ENCODE data around the gene CTTN.

Gene CTTN

DNA sequence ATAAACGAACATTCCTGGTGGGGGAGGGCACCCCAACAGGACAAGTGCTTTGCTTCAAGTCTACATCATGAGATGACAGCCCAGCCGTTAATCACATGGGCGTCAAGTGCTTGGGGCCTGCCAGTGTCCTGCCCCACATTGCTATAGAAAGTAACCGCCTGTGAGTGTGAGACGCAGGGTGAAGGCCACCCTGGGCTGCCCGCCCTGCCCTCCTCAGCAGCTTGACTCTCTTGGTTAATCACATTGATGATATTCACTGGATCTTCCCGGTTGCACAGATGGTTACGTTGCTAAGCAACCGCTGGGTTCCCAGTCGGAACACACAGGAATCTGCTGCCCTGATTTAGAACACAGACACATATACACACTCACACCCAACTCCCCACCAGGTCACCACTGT, 79.3 kb downstream of the CTTN start:
- DNase-seq, result peak; percentile 22

GRCh38 chr11:70478166-70478890, 80.0 kb downstream of the CTTN start:
- no peak for DNase-seq

DNA sequence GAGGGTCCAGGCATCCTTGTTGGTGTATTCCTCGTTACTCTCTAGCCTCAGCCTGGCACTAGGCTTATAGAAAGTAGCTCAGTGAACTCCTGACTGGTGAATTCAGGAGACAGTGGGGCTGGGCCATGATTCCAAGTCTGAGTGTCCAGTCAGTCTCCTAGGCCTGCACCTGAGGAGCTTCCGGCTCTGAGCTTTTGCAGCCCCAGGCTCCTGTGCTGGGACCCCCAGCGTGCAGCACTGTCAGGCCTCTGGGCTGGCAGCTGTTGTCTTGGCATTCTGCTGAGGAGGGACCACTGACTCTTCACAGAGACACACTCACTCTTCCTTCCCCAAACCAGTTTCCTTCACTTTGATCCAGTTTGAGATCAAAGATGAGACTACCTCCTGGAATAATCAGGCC, 82.4 kb downstream of the CTTN start:
- DNase-seq, result no peak

DNA sequence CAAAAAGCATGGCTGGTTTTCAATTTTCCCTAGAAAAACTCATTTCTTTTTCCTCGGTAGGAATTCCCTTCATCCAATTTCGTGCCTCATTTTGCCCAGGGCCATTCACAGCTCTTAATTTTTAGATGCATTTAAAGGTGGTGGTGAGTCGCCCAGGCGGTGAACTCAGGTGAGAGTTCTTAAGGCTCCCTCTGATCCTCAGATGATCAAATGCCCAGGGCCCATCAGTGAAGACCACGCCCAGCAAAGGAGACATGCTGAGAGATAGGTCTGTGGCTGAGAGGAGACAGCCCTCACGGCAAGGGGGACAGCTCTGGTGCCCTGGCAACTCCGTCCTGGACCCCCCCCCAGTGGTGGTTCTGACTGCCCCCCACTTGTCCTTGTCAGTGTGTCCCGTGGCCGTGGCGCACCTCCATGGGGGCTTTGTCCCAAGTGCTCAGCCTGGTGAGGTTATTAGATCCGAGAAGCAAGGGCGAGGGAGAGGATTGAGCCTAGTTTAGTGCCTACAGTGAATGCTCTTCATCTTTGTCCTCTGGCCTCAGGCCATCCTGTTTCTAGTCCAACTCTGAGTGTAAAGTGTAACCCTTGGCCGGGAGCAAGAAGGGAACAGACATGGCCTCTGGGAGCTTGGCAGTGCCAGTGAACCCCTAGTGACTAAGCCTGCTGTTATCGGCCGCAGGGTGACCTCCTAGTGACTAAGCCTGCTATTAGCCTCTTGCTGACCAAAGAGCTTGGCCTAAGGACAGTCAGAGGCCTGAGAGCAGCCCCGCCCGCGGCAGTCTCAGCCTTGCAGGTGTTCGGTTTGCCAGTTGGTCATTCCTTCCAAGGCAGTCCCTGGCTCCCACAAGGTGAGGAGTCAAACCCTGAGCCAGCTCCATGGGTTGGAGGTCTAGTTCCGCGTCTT, 83.5 kb downstream of the CTTN start:
- DNase-seq, result no peak

GRCh38 chr11:70482529-70482917, 84.2 kb downstream of the CTTN start:
- DNase-seq, result no peak

DNA sequence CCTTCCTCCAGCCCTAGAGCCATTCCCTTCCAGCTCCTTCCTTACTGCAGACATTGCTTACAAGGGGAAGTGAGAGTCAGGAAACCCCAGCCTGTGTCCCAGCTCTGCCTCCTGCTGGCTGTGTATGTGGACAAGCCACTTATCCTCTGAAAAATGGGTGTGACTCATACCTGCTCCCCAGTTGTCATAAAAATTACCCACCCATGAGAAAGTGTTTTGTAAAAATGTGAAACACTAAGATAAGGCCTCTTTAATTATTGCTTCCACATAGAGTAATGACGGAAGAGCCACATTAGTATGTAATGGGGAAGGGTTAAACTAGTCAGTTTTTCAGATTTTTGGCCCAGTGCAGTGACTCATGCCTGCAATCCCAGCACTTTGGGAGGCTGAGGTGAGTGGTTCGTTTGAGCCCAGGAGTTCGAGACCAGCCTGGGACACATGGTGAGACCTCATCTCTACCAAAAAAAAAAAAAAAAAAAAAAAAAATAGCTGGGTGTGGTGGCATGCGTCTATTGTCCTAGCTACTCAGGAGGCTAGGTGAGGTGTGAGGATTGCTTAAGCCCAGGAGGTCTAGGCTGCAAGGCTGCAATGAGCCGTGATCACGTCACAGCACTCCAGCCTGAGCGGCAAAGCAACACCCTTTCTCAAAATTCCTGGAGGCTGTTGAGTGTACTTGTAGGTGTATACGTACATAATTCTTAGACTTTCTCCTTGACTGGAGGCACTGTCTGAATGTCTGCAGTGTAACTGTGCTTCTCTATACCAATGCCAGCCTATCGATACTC, 84.9 kb downstream of the CTTN start:
- DNase-seq, result peak; percentile 24

- DNase-seq, result no peak
Observed at GRCh38 chr11:70483917-70484316, 85.6 kb downstream of the CTTN start.

GRCh38 chr11:70485326-70486025, 87.1 kb downstream of the CTTN start:
- no peak for DNase-seq

DNA sequence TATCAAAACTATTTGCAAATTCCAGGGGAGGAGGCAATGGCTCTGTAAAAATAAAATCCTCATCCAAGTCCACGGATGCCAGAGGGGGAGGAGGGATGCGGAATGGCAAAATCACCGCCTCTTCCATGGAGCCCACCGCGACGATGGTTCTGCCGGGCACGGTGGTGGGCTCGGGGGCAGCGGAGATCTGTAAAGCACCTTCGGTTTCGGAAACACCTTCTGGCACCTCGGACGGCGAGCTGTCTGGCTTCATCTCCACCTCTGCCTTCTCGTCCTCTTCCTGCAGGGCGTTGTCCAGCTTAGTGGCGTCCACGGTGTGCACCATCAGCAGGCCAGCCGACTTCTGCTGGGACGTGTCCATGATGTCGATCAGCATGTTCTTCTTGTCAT, 87.7 kb downstream of the CTTN start:
- DNase-seq, result no peak
